HEK293T (cell line): ENCODE data around the gene CHST11.

Source experiments
- FOXM1 ChIP-seq: fragments of 450-650 bp; IDR thresholded peaks from 2 replicates; pipeline ENCODE4 v1.6.1; 2017; ENCODE audit warnings: mild to moderate bottlenecking, borderline replicate concordance
- PKNOX1 ChIP-seq: fragments of 450-650 bp; IDR thresholded peaks from 2 replicates; pipeline ENCODE4 v1.6.1; 2016

GRCh38 chr12:104737791-104738301, 281.1 kb downstream of the CHST11 start:
- TF ChIP-seq FOXM1 (no peak), PKNOX1 (no peak)
